ENCODE results near the gene SEMA3F. TPM values are rescaled to one million over a fixed set of nuclear protein-coding genes. Genes with fewer than 3 reads are reported as not detected.

The SEMA3F gene
- total RNA-seq, 1 experiment from 2014 or later, result 69.6 TPM

GRCh38 chr3:50172626-50173220, 17.6 kb downstream of the SEMA3F start:
- Histone ChIP-seq H3K27me3 (ENCODE audit: control insufficient read depth, insufficient read depth, low read length) (no peaks in the 10 kb centered on the region), H3K27ac (ENCODE audit: low read length) (peak overlapping the region; percentile 61), H3K4me1 (ENCODE audit: control insufficient read depth, insufficient read depth, low read length) (peaks cover 64% of the 10 kb centered on the region), H3K9me3 (ENCODE audit: control insufficient read depth, insufficient read depth, low read depth, low read length) (no peaks in the 10 kb centered on the region), H3K4me3 (ENCODE audit: low read depth in 2 of 2, low read length in 2 of 2) (no peak overlapping the region), H3K36me3 (ENCODE audit: control insufficient read depth, insufficient read depth, low read length) (no peaks in the 10 kb centered on the region; the same call in 1 of the 2 replicates)
- DNase-seq (ENCODE audit: low read depth, low spot score), result no peak
- CTCF ChIA-PET, result interaction anchor here (0.9 kb wide), 1 partner anchor 18 kb away, joined by 3 read pairs; no protein-coding TSS in a partner anchor
- intact Hi-C loops (cut with micrococcal nuclease; ENCODE audit: unreplicated experiment) (no loop called here), in situ Hi-C loops (cut with HindIII; ENCODE audit: low pct_unique_long_range_greater_than_20kb, low sequenced_read_pairs) (no loop called here)
- no peak for TF ChIP-seq TCF7L2 (IDR thresholded peaks at IDR 0.05; ENCODE audit: low read depth, low read length)
- no peak for TF ChIP-seq SIN3A (IDR thresholded peaks at IDR 0.05; ENCODE audit: borderline replicate concordance, insufficient read depth, low read depth, low read length)
- no peak for TF ChIP-seq CTCF (IDR thresholded peaks at IDR 0.05)
- TF ChIP-seq REST (IDR thresholded peaks at IDR 0.05; ENCODE audit: insufficient read depth in 1 of 2, low read depth in 2 of 2, low read length in 1 of 2), result no peak
- no peak for TF ChIP-seq POLR2AphosphoS5 (IDR thresholded peaks at IDR 0.05; ENCODE audit: low read depth, low read length)
- ATAC-seq, result no peak
- BruUV-seq (replicated peaks), result no TSS peak
- POLR2A ChIA-PET, result interaction anchor here (1.6 kb wide), 1 partner anchor 9 kb away, joined by 3 read pairs; no protein-coding TSS in a partner anchor

GRCh38 chr3:50173685-50174516, 18.8 kb downstream of the SEMA3F start:
- Histone ChIP-seq H3K36me3 (ENCODE audit: control insufficient read depth, insufficient read depth, low read length) (no peaks in the 10 kb centered on the region; the same call in 1 of the 2 replicates), H3K9me3 (ENCODE audit: control insufficient read depth, insufficient read depth, low read depth, low read length) (no peaks in the 10 kb centered on the region), H3K4me1 (ENCODE audit: control insufficient read depth, insufficient read depth, low read length) (peaks cover 52% of the 10 kb centered on the region), H3K4me3 (ENCODE audit: low read depth in 2 of 2, low read length in 2 of 2) (no peak overlapping the region), H3K27me3 (ENCODE audit: control insufficient read depth, insufficient read depth, low read length) (no peaks in the 10 kb centered on the region), H3K27ac (ENCODE audit: low read length) (no peak overlapping the region)
- DNase-seq (ENCODE audit: low read depth, low spot score) (no peak), ATAC-seq (no peak)
- TF ChIP-seq SIN3A (IDR thresholded peaks at IDR 0.05; ENCODE audit: borderline replicate concordance, insufficient read depth, low read depth, low read length) (no peak), CTCF (IDR thresholded peaks at IDR 0.05) (no peak), POLR2AphosphoS5 (IDR thresholded peaks at IDR 0.05; ENCODE audit: low read depth, low read length) (no peak), TCF7L2 (IDR thresholded peaks at IDR 0.05; ENCODE audit: low read depth, low read length) (no peak), REST (IDR thresholded peaks at IDR 0.05; ENCODE audit: insufficient read depth in 1 of 2, low read depth in 2 of 2, low read length in 1 of 2) (no peak)
- POLR2A ChIA-PET, result interaction anchor here (0.6 to 1.6 kb wide), 2 partner anchors 10 to 30 kb away, joined by 3 read pairs; no protein-coding TSS in a partner anchor
- CTCF ChIA-PET, result no interaction called here
- in situ Hi-C loops (cut with HindIII; ENCODE audit: low pct_unique_long_range_greater_than_20kb, low sequenced_read_pairs), result no loop called here
- no TSS peak for BruUV-seq (replicated peaks)
- intact Hi-C loops (cut with micrococcal nuclease; ENCODE audit: unreplicated experiment), result no loop called here
